OCI-LY3 (cell line): Measurements from ENCODE around the gene FGD5.

ENCODE experiments used
- EZH2phosphoT487 ChIP-seq: fragments of 200-600 bp; shearing (Covaris generic); IDR thresholded peaks from 2 replicates; pipeline ENCODE4 v1.6.1; 2018; ENCODE audit warnings: antibody characterized with exemption, mixed run types, low read depth
- TF ChIP-seq, protein P1 (sequence below): fragments of 200-600, 300-600 bp; sonication (generic); IDR thresholded peaks from 2 replicates; pipeline ENCODE4 v1.5.1; 2014; ENCODE audit warnings: antibody characterized with exemption, low read length, low read depth

DNA sequence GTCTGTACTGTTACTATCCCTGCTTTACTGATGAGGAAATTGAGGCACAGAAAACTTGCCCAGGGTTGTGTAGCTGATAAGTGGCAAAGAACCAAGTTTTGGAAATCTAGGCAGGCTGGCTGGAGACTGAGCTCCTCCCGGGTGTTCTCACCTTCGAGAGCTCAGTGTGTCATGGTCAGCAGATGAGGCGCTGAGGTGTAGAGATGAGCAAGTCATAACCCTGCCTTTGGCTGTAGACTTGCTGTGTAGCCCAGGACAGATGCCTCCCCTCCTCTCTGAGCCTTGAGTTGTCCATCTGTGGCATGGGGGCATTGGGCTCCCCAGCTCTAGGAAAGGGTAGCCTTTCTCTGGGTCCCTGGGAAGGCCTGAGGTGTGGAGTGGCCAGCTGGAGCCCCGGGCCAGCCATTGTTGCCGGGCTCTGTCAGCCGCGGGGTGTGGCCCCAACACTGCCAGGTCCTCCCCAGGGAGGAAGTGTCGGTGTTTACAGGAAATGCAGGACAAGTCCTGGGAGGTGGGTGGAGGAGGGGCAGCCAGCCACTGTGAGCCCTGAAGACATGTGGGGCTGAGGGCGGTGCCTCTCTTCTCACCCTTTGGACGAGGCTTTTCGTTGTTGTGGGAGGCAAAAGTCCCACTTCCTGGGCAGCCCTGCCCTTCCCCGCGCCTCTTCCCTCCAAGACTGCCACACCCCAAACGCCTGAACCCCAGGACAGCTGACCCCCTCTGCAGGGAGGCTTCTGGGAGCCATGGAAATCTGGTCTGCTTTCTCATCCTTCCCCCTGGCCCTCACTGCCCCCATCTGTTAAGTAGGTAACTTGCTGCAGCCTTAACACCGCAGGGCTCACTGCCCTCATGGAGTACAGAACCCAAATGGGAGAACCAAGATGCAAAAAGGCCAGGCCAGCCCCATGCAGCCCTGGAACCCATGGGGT, 29.1 kb downstream of the FGD5 start:
- TF ChIP-seq, protein P1, sequence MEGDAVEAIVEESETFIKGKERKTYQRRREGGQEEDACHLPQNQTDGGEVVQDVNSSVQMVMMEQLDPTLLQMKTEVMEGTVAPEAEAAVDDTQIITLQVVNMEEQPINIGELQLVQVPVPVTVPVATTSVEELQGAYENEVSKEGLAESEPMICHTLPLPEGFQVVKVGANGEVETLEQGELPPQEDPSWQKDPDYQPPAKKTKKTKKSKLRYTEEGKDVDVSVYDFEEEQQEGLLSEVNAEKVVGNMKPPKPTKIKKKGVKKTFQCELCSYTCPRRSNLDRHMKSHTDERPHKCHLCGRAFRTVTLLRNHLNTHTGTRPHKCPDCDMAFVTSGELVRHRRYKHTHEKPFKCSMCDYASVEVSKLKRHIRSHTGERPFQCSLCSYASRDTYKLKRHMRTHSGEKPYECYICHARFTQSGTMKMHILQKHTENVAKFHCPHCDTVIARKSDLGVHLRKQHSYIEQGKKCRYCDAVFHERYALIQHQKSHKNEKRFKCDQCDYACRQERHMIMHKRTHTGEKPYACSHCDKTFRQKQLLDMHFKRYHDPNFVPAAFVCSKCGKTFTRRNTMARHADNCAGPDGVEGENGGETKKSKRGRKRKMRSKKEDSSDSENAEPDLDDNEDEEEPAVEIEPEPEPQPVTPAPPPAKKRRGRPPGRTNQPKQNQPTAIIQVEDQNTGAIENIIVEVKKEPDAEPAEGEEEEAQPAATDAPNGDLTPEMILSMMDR: no peak
- no peak for TF ChIP-seq EZH2phosphoT487
